ENCODE results near the gene OR13C4. TPM values are rescaled to one million over a fixed set of nuclear protein-coding genes. Genes with fewer than 3 reads are reported as not detected.

The OR13C4 gene
- total and polyA plus RNA-seq, 2 of the 4 experiments (the other 2 are of a cell fraction): not detected

GRCh38 chr9:104485014-104485413, 42.0 kb downstream of the OR13C4 start:
- H4K8ac ChIP-seq (ENCODE audit: low read depth in 2 of 2, low read length in 2 of 2): no peak overlapping the region
- no peak overlapping the region for H3K4ac ChIP-seq (ENCODE audit: low read depth, low read length)
- in situ Hi-C loops (cut with MboI; ENCODE audit: low sequenced_read_pairs) (no loop called here), intact Hi-C loops (cut with micrococcal nuclease) (no loop called here), dilution Hi-C loops (cut with HindIII; ENCODE audit: low sequenced_read_pairs, unreplicated experiment) (no loop called here)
- H3K4me2 ChIP-seq (ENCODE audit: low read depth, low read length): no peak overlapping the region
- no peak overlapping the region for H2AFZ ChIP-seq (replicated peaks; ENCODE audit: low read length, poor library complexity)
- H3K36me3 ChIP-seq (ENCODE audit: control insufficient read depth, insufficient read depth, low read length): no peaks in the 10 kb centered on the region
- ATAC-seq (ENCODE audit: low read depth): no peak
- TF ChIP-seq MAZ (IDR thresholded peaks at IDR 0.05; ENCODE audit: borderline replicate concordance, low read depth, low read length) (no peak), BHLHE40 (IDR thresholded peaks at IDR 0.05; ENCODE audit: low read depth, low read length) (no peak), CEBPB (IDR thresholded peaks at IDR 0.05; ENCODE audit: low read depth, low read length) (no peak), NFE2L2 (IDR thresholded peaks at IDR 0.05; ENCODE audit: low read depth, low read length) (no peak), MAFK (IDR thresholded peaks at IDR 0.05; ENCODE audit: low read depth, low read length) (no peak), RCOR1 (IDR thresholded peaks at IDR 0.05; ENCODE audit: insufficient replicate concordance, low read length) (no peak), FOS (IDR thresholded peaks at IDR 0.05; ENCODE audit: low read depth, low read length) (no peak), CHD1 (IDR thresholded peaks at IDR 0.05; ENCODE audit: low read depth, low read length) (no peak), CTCF (conservative IDR thresholded peaks at IDR 0.05; ENCODE audit: low read depth, low read length) (no peak)
- TF ChIP-seq, protein P1, sequence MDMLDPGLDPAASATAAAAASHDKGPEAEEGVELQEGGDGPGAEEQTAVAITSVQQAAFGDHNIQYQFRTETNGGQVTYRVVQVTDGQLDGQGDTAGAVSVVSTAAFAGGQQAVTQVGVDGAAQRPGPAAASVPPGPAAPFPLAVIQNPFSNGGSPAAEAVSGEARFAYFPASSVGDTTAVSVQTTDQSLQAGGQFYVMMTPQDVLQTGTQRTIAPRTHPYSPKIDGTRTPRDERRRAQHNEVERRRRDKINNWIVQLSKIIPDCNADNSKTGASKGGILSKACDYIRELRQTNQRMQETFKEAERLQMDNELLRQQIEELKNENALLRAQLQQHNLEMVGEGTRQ (IDR thresholded peaks at IDR 0.05; ENCODE audit: low read depth, low read length): no peak
- no peak overlapping the region for H2AK9ac ChIP-seq (replicated peaks; ENCODE audit: low read depth, low read length, poor library complexity)
- H3K56ac ChIP-seq (ENCODE audit: extremely low read depth, insufficient read depth, low read length): no peak overlapping the region
- H3K79me1 ChIP-seq (ENCODE audit: low read depth in 1 of 2, low read length in 2 of 2): no peaks in the 10 kb centered on the region
- H2BK120ac ChIP-seq (ENCODE audit: low read depth, low read length): no peak overlapping the region
- no peak overlapping the region for H2BK15ac ChIP-seq (ENCODE audit: low read depth, low read length)
- H2BK5ac ChIP-seq (ENCODE audit: low read depth, low read length, poor library complexity, severe bottlenecking): no peak overlapping the region
- no peak overlapping the region for H4K5ac ChIP-seq (ENCODE audit: low read depth, low read length)
- no peak overlapping the region for H3K23ac ChIP-seq (ENCODE audit: low read depth, low read length)
- no peaks in the 10 kb centered on the region for H3K27me3 ChIP-seq (ENCODE audit: control insufficient read depth, insufficient read depth, low read length)
- H3K14ac ChIP-seq (replicated peaks; ENCODE audit: low read depth, low read length): no peak overlapping the region
- peaks cover 4% of the 10 kb centered on the region; the same call in 1 of the 2 replicates for H3K9me3 ChIP-seq (ENCODE audit: control insufficient read depth, insufficient read depth, low read length)
- H4K20me1 ChIP-seq (ENCODE audit: insufficient read depth, low read length): no peaks in the 10 kb centered on the region
- DNase-seq: no peak
- no peaks in the 10 kb centered on the region for H3K9me1 ChIP-seq (ENCODE audit: insufficient read depth, low read length)
- no peak overlapping the region for H3K27ac ChIP-seq (ENCODE audit: insufficient read depth, low read length)
- H3K18ac ChIP-seq (ENCODE audit: low read depth, low read length): no peak overlapping the region
- no TSS peak for BruUV-seq (replicated peaks)
- WGBS, 2 experiments (ENCODE audit: extremely low coverage in 2 of 2, insufficient read length in 1 of 2): 50% methylated on average over 2 of the region's 2 CpGs; no CpG with 5 or more reads in 1 of the 2 experiments
- H4K91ac ChIP-seq (ENCODE audit: insufficient read depth, low read depth, low read length): no peak overlapping the region
- H2AK5ac ChIP-seq (ENCODE audit: low read depth, low read length): no peak overlapping the region
- no peaks in the 10 kb centered on the region for H3K4me1 ChIP-seq (ENCODE audit: control insufficient read depth, insufficient read depth, low read length)
- H3K9ac ChIP-seq (ENCODE audit: low read depth, low read length): no peak overlapping the region
- H3K4me3 ChIP-seq (ENCODE audit: insufficient read depth, low read depth, low read length): no peak overlapping the region
- ChIA-PET POLR2A (ENCODE audit: unreplicated experiment) (no interaction called here), CTCF (no interaction called here)
- no peak overlapping the region for H2BK20ac ChIP-seq (ENCODE audit: low read depth, low read length)

All from IMR-90 (cell line).